H9 (cell line): ENCODE data around the gene TANGO6. TPM values are rescaled to one million over a fixed set of nuclear protein-coding genes. Genes with fewer than 3 reads are reported as not detected.
A peak's percentile ranks its signal among the peaks of the same experiment; 100 is the strongest.

Experiments
- DNase-seq: peaks from one replicate; pipeline ENCODE4 v3.0.0-alpha.2; 2017
- H2AFZ ChIP-seq: one replicate; pipeline ENCODE4 v1.6.1; 2013; ENCODE audit warnings: mild to moderate bottlenecking, low read length, control low read depth, moderate library complexity
- H2AK5ac ChIP-seq: 2 replicates; pipeline ENCODE4 v1.6.1; 2013; ENCODE audit warnings: low read length, control low read depth, mixed read lengths; ENCODE audit not compliant: insufficient read length
- H2BK120ac ChIP-seq: one replicate; pipeline ENCODE4 v1.6.1; 2013; ENCODE audit warnings: low read depth, mild to moderate bottlenecking, low read length, control low read depth, inconsistent platforms; ENCODE audit not compliant: poor library complexity, severe bottlenecking
- H2BK12ac ChIP-seq: 2 replicates; pipeline ENCODE4 v1.6.1; 2013; ENCODE audit warnings: low read length, control low read depth, mixed read lengths, low read depth; ENCODE audit not compliant: insufficient read length
- H2BK15ac ChIP-seq: 2 replicates; pipeline ENCODE4 v1.6.1; 2013; ENCODE audit warnings: low read depth, low read length, control low read depth
- H2BK20ac ChIP-seq: one replicate; pipeline ENCODE4 v1.6.1; 2013; ENCODE audit warnings: low read depth, mild to moderate bottlenecking, low read length, control low read depth, inconsistent platforms; ENCODE audit not compliant: poor library complexity, severe bottlenecking
- H2BK5ac ChIP-seq: 2 replicates; pipeline ENCODE4 v1.6.1; 2013; ENCODE audit warnings: low read length, control low read depth, mixed read lengths; ENCODE audit not compliant: insufficient read length
- H3K14ac ChIP-seq: 2 replicates; pipeline ENCODE4 v1.6.1; 2013; ENCODE audit warnings: low read length, control low read depth; ENCODE audit not compliant: insufficient read depth
- H3K18ac ChIP-seq: 2 replicates; pipeline ENCODE4 v1.6.1; 2013; ENCODE audit warnings: low read depth, mild to moderate bottlenecking, mixed read lengths, low read length, control low read depth; ENCODE audit not compliant: insufficient read length
- H3K23ac ChIP-seq: 2 replicates; pipeline ENCODE4 v1.6.1; 2013; ENCODE audit warnings: low read length, control low read depth, mixed read lengths, low read depth; ENCODE audit not compliant: insufficient read length
- H3K23me2 ChIP-seq: 2 replicates; pipeline ENCODE4 v1.6.1; 2013; ENCODE audit warnings: low read depth, mild to moderate bottlenecking, mixed read lengths, low read length, control low read depth; ENCODE audit not compliant: insufficient read length, poor library complexity, severe bottlenecking
- H3K27ac ChIP-seq: 2 replicates; pipeline ENCODE4 v1.5.1; 2013; ENCODE audit warnings: low read length, control low read depth, mixed read lengths, low read depth; ENCODE audit not compliant: insufficient read length
- H3K27me3 ChIP-seq: 2 replicates; pipeline ENCODE4 v1.6.1; 2013; ENCODE audit warnings: low read length, control low read depth, inconsistent platforms; ENCODE audit not compliant: insufficient read depth
- H3K4ac ChIP-seq: 2 replicates; pipeline ENCODE4 v1.6.1; 2013; ENCODE audit warnings: low read depth, mild to moderate bottlenecking, control low read depth, inconsistent platforms, low read length, moderate library complexity
- H3K4me1 ChIP-seq: 2 replicates; pipeline ENCODE4 v1.6.1; 2013; ENCODE audit warnings: low read length, control low read depth, inconsistent platforms; ENCODE audit not compliant: insufficient read depth
- H3K4me2 ChIP-seq: 2 replicates; pipeline ENCODE4 v1.6.1; 2013; ENCODE audit warnings: low read length, control low read depth, mixed read lengths; ENCODE audit not compliant: insufficient read length, insufficient read depth
- H3K56ac ChIP-seq: 2 replicates; pipeline ENCODE4 v1.6.1; 2013; ENCODE audit warnings: low read depth, mild to moderate bottlenecking, mixed read lengths, low read length, control low read depth; ENCODE audit not compliant: insufficient read length
- H3K79me1 ChIP-seq: 2 replicates; pipeline ENCODE4 v1.6.1; 2013; ENCODE audit warnings: low read depth, mild to moderate bottlenecking, moderate library complexity, low read length, control low read depth, inconsistent platforms; ENCODE audit not compliant: insufficient read depth, poor library complexity, severe bottlenecking
- H3K79me2 ChIP-seq: 2 replicates; pipeline ENCODE4 v1.6.1; 2013; ENCODE audit warnings: low read length, control low read depth, inconsistent platforms; ENCODE audit not compliant: insufficient read depth
- H3K9ac ChIP-seq: 2 replicates; pipeline ENCODE4 v1.6.1; 2013; ENCODE audit warnings: low read length, control low read depth, mixed read lengths; ENCODE audit not compliant: insufficient read length; ENCODE audit errors: extremely low read depth
- H3K9me3 ChIP-seq: one replicate; pipeline ENCODE4 v1.6.1; 2013; ENCODE audit warnings: low read depth, low read length, inconsistent platforms; ENCODE audit not compliant: control insufficient read depth
- H3T11ph ChIP-seq: one replicate; pipeline ENCODE4 v1.6.1; 2013; ENCODE audit warnings: mild to moderate bottlenecking, low read length, control low read depth, inconsistent platforms
- H4K20me1 ChIP-seq: one replicate; pipeline ENCODE4 v1.6.1; 2013; ENCODE audit not compliant: control insufficient read depth, insufficient read length, insufficient read depth
- H4K5ac ChIP-seq: 2 replicates; pipeline ENCODE4 v1.6.1; 2013; ENCODE audit warnings: low read depth, mild to moderate bottlenecking, mixed read lengths, low read length, control low read depth; ENCODE audit not compliant: insufficient read length
- H4K8ac ChIP-seq: replicated peaks from 2 replicates; pipeline ENCODE4 v1.6.1; 2013; ENCODE audit warnings: low read length, control low read depth, mixed read lengths, low read depth; ENCODE audit not compliant: insufficient read length
- H4K91ac ChIP-seq: 2 replicates; pipeline ENCODE4 v1.6.1; 2013; ENCODE audit warnings: low read depth, mild to moderate bottlenecking, moderate library complexity, mixed read lengths, low read length, control low read depth; ENCODE audit not compliant: insufficient read length
- H3K27ac Mint-ChIP-seq, 3 experiments: 2 replicates in 2 of 3; 3 replicates in 1 of 3; pipeline ENCODE4 v1.8.0; 2020 to 2021; ENCODE audit warnings: mixed read lengths in 3 of 3, mild to moderate bottlenecking in 1 of 3, moderate library complexity in 1 of 3
- H3K27me3 Mint-ChIP-seq: 2 replicates; pipeline ENCODE4 v1.8.0; 2021; ENCODE audit warnings: low read depth, mild to moderate bottlenecking, moderate library complexity, mixed read lengths
- H3K36me3 Mint-ChIP-seq, 3 experiments: 2 replicates in 2 of 3; 3 replicates in 1 of 3; pipeline ENCODE4 v1.8.0; 2020 to 2021; ENCODE audit warnings: low read depth in 3 of 3, mixed read lengths in 3 of 3; ENCODE audit not compliant: insufficient read depth in 1 of 3
- H3K4me1 Mint-ChIP-seq, 2 experiments: 2 replicates each; pipeline ENCODE4 v1.8.0; 2020; ENCODE audit warnings: mixed read lengths in 2 of 2
- H3K4me3 Mint-ChIP-seq, 2 experiments: 2 replicates in 1 of 2; 3 replicates in 1 of 2; pipeline ENCODE4 v1.8.0; 2020 to 2021; ENCODE audit warnings: mild to moderate bottlenecking in 2 of 2, mixed read lengths in 2 of 2, moderate library complexity in 1 of 2
- H3K9me3 Mint-ChIP-seq, 2 experiments: 2 replicates in 1 of 2; 3 replicates in 1 of 2; pipeline ENCODE4 v1.8.0; 2020; ENCODE audit warnings: mild to moderate bottlenecking in 2 of 2, mixed read lengths in 2 of 2, moderate library complexity in 1 of 2
- WGBS: extraction: QIAGEN DNeasy Blood & Tissue Kit; methylation state at CpG from one replicate; pipeline ENCODE4 v1.1.7; 2013; ENCODE audit warnings: missing lambda C conversion rate, low lambda C conversion rate, mixed read lengths; ENCODE audit not compliant: insufficient read length; ENCODE audit errors: extremely low coverage; 5-methylcytosine and 5-hydroxymethylcytosine counted together
- total RNA-seq: library from RNA; stranded (reverse); gene quantifications from 2 replicates; pipeline ENCODE4 v1.2.1, GENCODE V29; 2021
- TF ChIP-seq, protein P1 (sequence below): fragments of 200-600 bp; sonication (generic); conservative IDR thresholded peaks from 3 replicates; pipeline ENCODE4 v1.8.0; 2021; ENCODE audit warnings: antibody characterized with exemption, mild to moderate bottlenecking

TANGO6 gene
- total RNA-seq, 1 experiment from 2014 or later = 12.0 TPM

DNA sequence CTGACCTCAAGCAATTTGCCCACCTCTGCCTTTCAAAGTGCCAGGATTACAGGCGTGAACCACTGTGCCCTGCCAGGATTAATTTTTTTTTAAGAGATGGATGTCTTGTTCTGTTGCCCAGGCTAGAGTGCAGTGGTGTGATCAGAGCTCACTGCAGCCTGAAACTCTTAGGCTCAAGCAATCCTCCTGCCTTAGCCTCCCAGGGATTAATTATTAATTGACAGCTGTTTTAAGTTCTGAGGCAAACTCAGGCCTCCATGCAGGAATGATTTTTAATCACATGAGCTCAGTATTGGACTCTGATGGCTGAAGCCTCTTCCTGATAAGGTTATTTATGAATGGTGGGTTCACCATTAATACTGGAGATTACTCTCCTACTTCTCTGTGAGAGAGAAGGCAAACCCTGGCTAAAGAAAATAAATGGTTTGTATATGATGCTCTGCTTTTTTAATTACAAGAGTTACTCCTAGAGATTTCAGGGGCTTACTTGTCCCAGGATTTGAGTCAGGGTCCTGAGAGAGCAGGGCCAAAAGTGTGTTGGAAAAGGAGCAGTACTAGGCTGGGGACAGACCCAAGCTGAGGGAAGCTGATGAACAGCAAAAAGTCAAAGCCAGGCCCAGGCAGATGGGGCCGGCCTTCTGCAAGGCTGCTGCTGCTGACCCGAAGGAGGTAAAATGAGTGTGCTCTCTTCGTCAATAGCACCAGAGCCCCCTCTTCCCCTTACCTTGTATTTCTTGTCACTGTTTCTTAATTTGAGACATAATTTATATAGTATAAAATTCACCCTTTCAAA lies 205.2 kb downstream of the TANGO6 start:
- Histone ChIP-seq H2BK5ac (no peak overlapping the region), H3K18ac (no peak overlapping the region), H3K9me3 (no peaks in the 10 kb centered on the region), H4K5ac (no peak overlapping the region), H3K23me2 (no peaks in the 10 kb centered on the region), H3K79me1 (no peaks in the 10 kb centered on the region), H3K14ac (no peak overlapping the region), H2BK15ac (no peak overlapping the region), H3K23ac (no peak overlapping the region), H2AK5ac (no peak overlapping the region), H3K27ac (no peak overlapping the region), H3K4me1 (no peaks in the 10 kb centered on the region), H3K4me2 (no peak overlapping the region), H3K79me2 (no peaks in the 10 kb centered on the region), H2BK120ac (no peak overlapping the region), H4K91ac (no peak overlapping the region), H2BK20ac (no peak overlapping the region), H3K9ac (no peak overlapping the region), H3T11ph (no peak overlapping the region), H4K8ac (no peak overlapping the region), H2AFZ (no peak overlapping the region), H3K4ac (no peak overlapping the region), H3K56ac (no peak overlapping the region), H3K27me3 (no peaks in the 10 kb centered on the region), H2BK12ac (no peak overlapping the region), H4K20me1 (no peaks in the 10 kb centered on the region)
- Mint-ChIP-seq H3K9me3 (no peaks in the 10 kb centered on the region), H3K27me3 (no peaks in the 10 kb centered on the region), H3K36me3 (no peaks in the 10 kb centered on the region), H3K4me3 (no peak overlapping the region), H3K4me1 (no peaks in the 10 kb centered on the region), H3K27ac (peak overlapping the region in 2 of 3 experiments; percentile 70 to 94; a peak in 1 of 7 replicates)
- no CpG with 5 or more reads among the region's 4 CpGs for WGBS
- DNase-seq = no peak
- TF ChIP-seq, protein P1, sequence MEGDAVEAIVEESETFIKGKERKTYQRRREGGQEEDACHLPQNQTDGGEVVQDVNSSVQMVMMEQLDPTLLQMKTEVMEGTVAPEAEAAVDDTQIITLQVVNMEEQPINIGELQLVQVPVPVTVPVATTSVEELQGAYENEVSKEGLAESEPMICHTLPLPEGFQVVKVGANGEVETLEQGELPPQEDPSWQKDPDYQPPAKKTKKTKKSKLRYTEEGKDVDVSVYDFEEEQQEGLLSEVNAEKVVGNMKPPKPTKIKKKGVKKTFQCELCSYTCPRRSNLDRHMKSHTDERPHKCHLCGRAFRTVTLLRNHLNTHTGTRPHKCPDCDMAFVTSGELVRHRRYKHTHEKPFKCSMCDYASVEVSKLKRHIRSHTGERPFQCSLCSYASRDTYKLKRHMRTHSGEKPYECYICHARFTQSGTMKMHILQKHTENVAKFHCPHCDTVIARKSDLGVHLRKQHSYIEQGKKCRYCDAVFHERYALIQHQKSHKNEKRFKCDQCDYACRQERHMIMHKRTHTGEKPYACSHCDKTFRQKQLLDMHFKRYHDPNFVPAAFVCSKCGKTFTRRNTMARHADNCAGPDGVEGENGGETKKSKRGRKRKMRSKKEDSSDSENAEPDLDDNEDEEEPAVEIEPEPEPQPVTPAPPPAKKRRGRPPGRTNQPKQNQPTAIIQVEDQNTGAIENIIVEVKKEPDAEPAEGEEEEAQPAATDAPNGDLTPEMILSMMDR = no peak
